Psoas muscle (tissue), 8 donors: Measurements from ENCODE around the gene DYNLT4. TPM values are rescaled to one million over a fixed set of nuclear protein-coding genes. Genes with fewer than 3 reads are reported as not detected.
"Not testable (repeated sequence)": the region's sequence is repeated elsewhere in the genome, so short reads cannot be mapped to it uniquely, and the experiment has no call there.

ENCODE experiments used
- ATAC-seq, 4 donors: fragments of 200-7000 bp; cut with Tn5 transposase; one replicate each; pipeline ENCODE4 v1.9.1; 2020; ENCODE audit warnings: moderate library complexity in 3 of 4, mild to moderate bottlenecking in 2 of 4
- DNase-seq, 2 donors: peaks; one replicate each; pipeline ENCODE4 v3.0.0-alpha.2; 2020
- H3K27ac ChIP-seq: fragments of 200-600 bp; one replicate; pipeline ENCODE4 v1.8.0; 2022
- H3K27me3 ChIP-seq, 3 donors: fragments of 200-600 bp in 1 of 3; one replicate each; pipeline versions ENCODE4 v1.6.1 to v1.8.0; 2013 to 2022; ENCODE audit warnings: low read length in 2 of 3, mild to moderate bottlenecking in 2 of 3, moderate library complexity in 1 of 3; ENCODE audit not compliant: insufficient read depth in 3 of 3
- H3K36me3 ChIP-seq, 2 donors: fragments of 200-600 bp in 1 of 2; one replicate each; pipeline versions ENCODE4 v1.6.1 to v1.8.0; 2013 to 2022; ENCODE audit warnings: low read depth in 1 of 2, mild to moderate bottlenecking in 1 of 2, moderate library complexity in 1 of 2; ENCODE audit not compliant: insufficient read depth in 1 of 2
- H3K4me1 ChIP-seq: fragments of 200-600 bp; one replicate; pipeline ENCODE4 v1.8.0; 2022
- H3K4me3 ChIP-seq: fragments of 200-600 bp; one replicate; pipeline ENCODE4 v1.8.0; 2022; ENCODE audit warnings: mild to moderate bottlenecking
- H3K9me3 ChIP-seq: fragments of 200-600 bp; one replicate; pipeline ENCODE4 v1.8.0; 2022
- CTCF ChIP-seq: fragments of 200-600 bp; IDR thresholded peaks from one replicate; pipeline ENCODE4 v1.8.0; 2022; ENCODE audit warnings: antibody characterized with exemption
- WGBS, 3 donors: extraction: QIAGEN DNeasy Blood & Tissue Kit; methylation state at CpG; one replicate each; pipeline versions ENCODE4 v1.1.6 to v1.1.7; 2013; 5-methylcytosine and 5-hydroxymethylcytosine counted together
- intact Hi-C, 2 donors: fragments of 100-400 bp; cut with DNase I; formaldehyde crosslinking; loops; one replicate each; pipeline versions ENCODE4 v1.11.0 to v1.14.2; 2022
- polyA plus RNA-seq, 3 donors: library from polyadenylated mRNA; stranded (reverse); fragments of 200-250 nt; gene quantifications; one replicate each; pipeline ENCODE4 v1.2.3, GENCODE V29; 2013
- total RNA-seq, 4 donors: library from RNA; stranded (reverse); fragmentation: NEBNext Ultra II Directional in 2 of 4; extraction: Animal tissue kit (Norgen Biotek cat#: 25700) in 2 of 4; gene quantifications; one replicate each; pipeline versions ENCODE4 v1.2.1 to v1.2.4, GENCODE V29; 2021 to 2023
- donor health status: healthy with polysubstance abuse.
- donor health status: DM: no; HTN: no; CAD: no; lungs with moderate emphysema.
- donor health status: Bipolar disorder and iron deficiency.
- donor health status: healthy.
- donor health status: DM: yes; HTN: yes; CAD: no.
- donor health status: DM: no; HTN: no; CAD: no.
- donor health status: DM: no; HTN: no; CAD: no.
- donor health status: DM: yes; HTN: yes; CAD: no.

The DYNLT4 gene
- total and polyA plus RNA-seq, 7 donors: 0.06 to 0.59 (median 0.32) TPM; not detected in 2

GRCh38 chr1:44799770-44800584 lies 7.2 kb downstream of the DYNLT4 start, which contains the start of gene PLK3:
Gene PLK3, plus strand, starts transcription at chr1:44800377. Its CDS starts 87 bp downstream, at chr1:44800464.
- TF ChIP-seq CTCF: peak; percentile 89
- H3K4me3 ChIP-seq: peak within 1 kb of the TSS; percentile 74
- H3K4me1 ChIP-seq: peaks cover 3% of the 10 kb centered on the region
- 0 to 1% (median 1%) methylated on average over 38 to 79 of the region's 79 CpGs for WGBS, 3 donors
- DNase-seq (peak; percentile 96 to 98), ATAC-seq (peak; percentile 94 to 96 (median 96))
- no peaks in the 10 kb centered on the region for H3K9me3 ChIP-seq
- H3K36me3 ChIP-seq: peaks cover 0 to 26% of the 10 kb centered on the region in 2 donors
- H3K27ac ChIP-seq: peak within 1 kb of the TSS; percentile 96
- intact Hi-C loops: no loop called here
- no peaks in the 10 kb centered on the region for H3K27me3 ChIP-seq

GRCh38 chr1:44798481-44799365 lies 8.4 kb downstream of the DYNLT4 start:
- intact Hi-C loops: no loop called here
- DNase-seq (no peak), ATAC-seq (no peak)
- Histone ChIP-seq H3K36me3 (peaks cover 0 to 13% of the 10 kb centered on the region in 2 donors), H3K4me1 (peaks cover 3% of the 10 kb centered on the region), H3K27ac (peak overlapping the region; percentile 96), H3K27me3 (no peaks in the 10 kb centered on the region), H3K9me3 (no peaks in the 10 kb centered on the region), H3K4me3 (no peak overlapping the region)
- TF ChIP-seq CTCF: no peak
- whole genome bisulfite sequencing, 3 donors: 84 to 85% (median 84%) methylated on average over 10 of the region's 10 CpGs

GRCh38 chr1:44797886-44798285 lies 9.3 kb downstream of the DYNLT4 start:
- H3K27me3 ChIP-seq, H3K4me1 ChIP-seq, H3K9me3 ChIP-seq, H3K4me3 ChIP-seq, H3K36me3 ChIP-seq, DNase-seq, ATAC-seq, intact Hi-C loops: not testable (repeated sequence)
- WGBS, 3 donors: 74 to 86% (median 82%) methylated on average over 8 of the region's 8 CpGs
- peak overlapping the region; percentile 96 for H3K27ac ChIP-seq

GRCh38 chr1:44792736-44793502 lies 14.2 kb downstream of the DYNLT4 start:
- DNase-seq (no peak), ATAC-seq (no peak)
- H3K27me3 ChIP-seq: no peaks in the 10 kb centered on the region
- H3K27ac ChIP-seq: no peak overlapping the region
- 89 to 94% (median 93%) methylated on average over 9 of the region's 9 CpGs for WGBS, 3 donors
- no peaks in the 10 kb centered on the region for H3K4me1 ChIP-seq
- no peak for TF ChIP-seq CTCF
- H3K4me3 ChIP-seq: no peak overlapping the region
- no peaks in the 10 kb centered on the region for H3K36me3 ChIP-seq
- intact Hi-C loops: no loop called here
- no peaks in the 10 kb centered on the region for H3K9me3 ChIP-seq
